T-helper 22 cell (primary cell): ENCODE results near the gene CCNY.
"Not testable (repeated sequence)": the region's sequence is repeated elsewhere in the genome, so short reads cannot be mapped to it uniquely, and the experiment has no call there.

Experiments used
- DNase-seq: peaks from one replicate; pipeline ENCODE4 v3.0.0-alpha.2; 2020; ENCODE audit warnings: low read depth

The CCNY gene

GRCh38 chr10:35487336-35488034, 151.2 kb downstream of the CCNY start:
- no peak for DNase-seq

- no peak for DNase-seq
These were observed 151.9 kb downstream of the CCNY start for GRCh38 chr10:35488228-35488627.

GRCh38 chr10:35492386-35493195, 156.3 kb downstream of the CCNY start:
- DNase-seq, result no peak

GRCh38 chr10:35493196-35494118, 157.1 kb downstream of the CCNY start:
- no peak for DNase-seq

GRCh38 chr10:35495521-35496119, 159.3 kb downstream of the CCNY start:
- no peak for DNase-seq

GRCh38 chr10:35497909-35498308, 161.6 kb downstream of the CCNY start:
- no peak for DNase-seq

- DNase-seq, result no peak
These were observed 162.4 kb downstream of the CCNY start for GRCh38 chr10:35498693-35499092.

GRCh38 chr10:35501923-35502322, 165.6 kb downstream of the CCNY start:
- no peak for DNase-seq

- DNase-seq, result no peak
These were observed 166.4 kb downstream of the CCNY start for GRCh38 chr10:35502692-35503091.

GRCh38 chr10:35503578-35503977, 167.3 kb downstream of the CCNY start:
- DNase-seq, result no peak

- no peak for DNase-seq
These were observed 167.8 kb downstream of the CCNY start for GRCh38 chr10:35504132-35504531.

- DNase-seq, result no peak
These were observed 169.0 kb downstream of the CCNY start for GRCh38 chr10:35505241-35505873.

- no peak for DNase-seq
These were observed 170.4 kb downstream of the CCNY start for GRCh38 chr10:35506741-35507140.

GRCh38 chr10:35507519-35508109, 171.3 kb downstream of the CCNY start:
- DNase-seq, result no peak

GRCh38 chr10:35508647-35509046, 172.3 kb downstream of the CCNY start:
- no peak for DNase-seq

GRCh38 chr10:35510891-35511290, 174.6 kb downstream of the CCNY start:
- no peak for DNase-seq

- no peak for DNase-seq
These were observed 175.3 kb downstream of the CCNY start for GRCh38 chr10:35511647-35512046.

- no peak for DNase-seq
These were observed 179.9 kb downstream of the CCNY start for GRCh38 chr10:35516102-35516670.

GRCh38 chr10:35517431-35518181, 181.3 kb downstream of the CCNY start:
- no peak for DNase-seq

- DNase-seq, result not testable (repeated sequence)
These were observed 181.9 kb downstream of the CCNY start for GRCh38 chr10:35518187-35518586.
